Ovary (tissue), 9 donors: Measurements from ENCODE around the gene PPP1R18. TPM values are rescaled to one million over a fixed set of nuclear protein-coding genes. Genes with fewer than 3 reads are reported as not detected.
A peak's percentile ranks its signal among the peaks of the same experiment; 100 is the strongest.

Source experiments
- DNase-seq, 5 donors: peaks; one replicate each; pipeline ENCODE4 v3.0.0-alpha.2; 2019 to 2020
- H3K27ac ChIP-seq, 2 donors: fragments of 200-600 bp; one replicate each; pipeline versions ENCODE4 v1.5.1 to v1.8.0; 2019 to 2022
- H3K27me3 ChIP-seq: fragments of 200-600 bp; one replicate; pipeline ENCODE4 v1.8.0; 2022
- H3K36me3 ChIP-seq: fragments of 200-600 bp; sonication (generic); one replicate; pipeline ENCODE4 v1.5.1; 2019
- H3K4me1 ChIP-seq: one replicate; pipeline ENCODE4 v1.8.1; 2013; ENCODE audit warnings: mild to moderate bottlenecking, moderate library complexity; ENCODE audit not compliant: insufficient read depth
- H3K4me3 ChIP-seq: fragments of 200-600 bp; sonication (generic); one replicate; pipeline ENCODE4 v1.5.1; 2017
- H3K9me3 ChIP-seq, 2 donors: fragments of 200-600 bp in 1 of 2; sonication (generic) in 1 of 2; one replicate each; pipeline versions ENCODE4 v1.5.1 to v1.8.1; 2013 to 2019; ENCODE audit warnings: mild to moderate bottlenecking in 1 of 2, moderate library complexity in 1 of 2
- EP300 ChIP-seq: sonication (generic); formaldehyde crosslinking; IDR thresholded peaks from one replicate; pipeline ENCODE4 v1.6.1; 2017; ENCODE audit warnings: antibody characterized with exemption
- POLR2A ChIP-seq: fragments of 450-650 bp; IDR thresholded peaks from one replicate; pipeline ENCODE4 v1.6.1; 2017; ENCODE audit warnings: antibody characterized with exemption, mild to moderate bottlenecking, moderate library complexity
- WGBS, 3 donors: extraction: QIAGEN DNeasy Blood & Tissue Kit in 1 of 3; methylation state at CpG; one replicate each; pipeline versions ENCODE4 v1.1.5 to v1.1.7; 2013 to 2017; 5-methylcytosine and 5-hydroxymethylcytosine counted together
- intact Hi-C, 4 donors: fragments of 100-400 bp; cut with DNase I; formaldehyde crosslinking; loops; one replicate each; pipeline versions ENCODE4 v1.11.0 to v1.15.1; 2022 to 2023
- polyA plus RNA-seq, 2 donors: library from polyadenylated mRNA; stranded (reverse); fragments of 200-250 nt in 1 of 2; fragments of 350-450 nt in 1 of 2; fragmentation: Illumina TruSeq in 1 of 2; extraction: RNeasy Lipid Tissue Mini Kit (QIAGEN cat#74804) in 1 of 2; gene quantifications; one replicate each; pipeline ENCODE4 v1.2.3, GENCODE V29; 2013 to 2014
- total RNA-seq, 7 donors: library from RNA; depleted of rRNA in 2 of 7; stranded (reverse); fragments of >200 nt in 2 of 7; fragmentation: NEBNext Ultra II Directional in 3 of 7; extraction: Animal tissue kit (Norgen Biotek cat#: 25700) in 3 of 7; gene quantifications; one replicate each; pipeline versions ENCODE4 v1.1.0 to v1.2.4, GENCODE V29; 2016 to 2023
- TF ChIP-seq, protein P1 (sequence below), 3 donors: fragments of 450-650 bp in 2 of 3; fragments of 200-600 bp in 1 of 3; IDR thresholded peaks; one replicate each; pipeline versions ENCODE4 v1.5.1 to v1.8.0; 2016 to 2022; ENCODE audit warnings: antibody characterized with exemption in 3 of 3, mild to moderate bottlenecking in 1 of 3
- donor health status: DM: no; HTN: no; CAD: no; lungs with moderate emphysema.
- donor health status: DM: no; HTN: no; CAD: no.
- donor health status: Bipolar disorder and iron deficiency.
- donor health status: DM: yes; HTN: yes; CAD: no.
- donor health status: DM: no; HTN: no; CAD: no.
- donor health status: DM: yes; HTN: yes; CAD: no.

PPP1R18 gene
- total and polyA plus RNA-seq, 9 donors: 14.7 to 95.9 (median 56.0) TPM

DNA sequence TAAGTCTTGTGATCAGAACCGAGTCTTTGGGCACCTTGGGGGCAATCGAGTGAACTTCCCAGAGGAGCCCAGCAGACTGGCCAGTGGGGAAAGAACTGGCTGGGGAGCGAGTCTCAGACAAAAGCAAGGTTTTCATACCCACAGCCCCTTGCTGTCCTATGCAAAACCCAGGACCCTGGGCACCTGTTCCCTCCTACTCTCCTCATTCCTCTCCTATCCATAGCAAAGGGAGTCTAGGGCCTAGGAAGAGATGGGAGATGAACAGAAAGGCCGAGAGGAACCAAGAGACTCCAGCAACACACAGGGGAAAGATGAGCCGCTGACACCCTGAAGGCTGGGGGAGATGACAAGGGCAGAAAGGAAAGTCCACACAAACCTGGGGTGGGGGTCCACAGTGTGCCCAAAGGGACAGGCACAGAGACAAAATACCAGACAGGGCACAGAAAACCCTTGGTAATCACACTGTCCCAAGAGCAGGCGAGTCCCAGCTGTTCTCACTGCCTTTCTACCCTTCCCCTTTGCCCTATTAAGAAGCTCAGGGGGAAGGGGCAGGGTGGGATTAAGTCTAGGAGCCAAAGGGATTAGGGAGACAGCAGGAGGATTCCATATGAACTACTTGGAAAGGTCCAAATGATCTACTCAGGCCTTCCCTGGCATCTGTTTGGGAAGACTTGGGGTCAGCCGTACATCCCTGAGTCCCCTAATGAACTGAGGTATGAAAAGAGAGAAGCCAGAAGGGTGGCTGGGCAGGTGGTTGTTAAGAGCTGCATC lies 6.5 kb downstream of the PPP1R18 start:
- WGBS, 3 donors: 58 to 67% (median 66%) methylated on average over 7 of the region's 7 CpGs
- DNase-seq: no peak
- Histone ChIP-seq H3K9me3 (no peaks in the 10 kb centered on the region), H3K36me3 (no peaks in the 10 kb centered on the region), H3K27me3 (no peaks in the 10 kb centered on the region), H3K4me3 (no peak overlapping the region), H3K27ac (peak overlapping the region in 1 of 2 donors; percentile 38), H3K4me1 (peaks cover 12% of the 10 kb centered on the region)
- TF ChIP-seq POLR2A: no peak
- TF ChIP-seq EP300: no peak
- TF ChIP-seq, protein P1, sequence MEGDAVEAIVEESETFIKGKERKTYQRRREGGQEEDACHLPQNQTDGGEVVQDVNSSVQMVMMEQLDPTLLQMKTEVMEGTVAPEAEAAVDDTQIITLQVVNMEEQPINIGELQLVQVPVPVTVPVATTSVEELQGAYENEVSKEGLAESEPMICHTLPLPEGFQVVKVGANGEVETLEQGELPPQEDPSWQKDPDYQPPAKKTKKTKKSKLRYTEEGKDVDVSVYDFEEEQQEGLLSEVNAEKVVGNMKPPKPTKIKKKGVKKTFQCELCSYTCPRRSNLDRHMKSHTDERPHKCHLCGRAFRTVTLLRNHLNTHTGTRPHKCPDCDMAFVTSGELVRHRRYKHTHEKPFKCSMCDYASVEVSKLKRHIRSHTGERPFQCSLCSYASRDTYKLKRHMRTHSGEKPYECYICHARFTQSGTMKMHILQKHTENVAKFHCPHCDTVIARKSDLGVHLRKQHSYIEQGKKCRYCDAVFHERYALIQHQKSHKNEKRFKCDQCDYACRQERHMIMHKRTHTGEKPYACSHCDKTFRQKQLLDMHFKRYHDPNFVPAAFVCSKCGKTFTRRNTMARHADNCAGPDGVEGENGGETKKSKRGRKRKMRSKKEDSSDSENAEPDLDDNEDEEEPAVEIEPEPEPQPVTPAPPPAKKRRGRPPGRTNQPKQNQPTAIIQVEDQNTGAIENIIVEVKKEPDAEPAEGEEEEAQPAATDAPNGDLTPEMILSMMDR (IDR thresholded peaks at IDR 0.05): no peak
- intact Hi-C loops: loop anchor here (1.0 to 10.0 kb wide), 8 partner anchors 42 to 395 kb away; partner anchors contain the start of gene DDR1 (in 2 of the 4)

DNA sequence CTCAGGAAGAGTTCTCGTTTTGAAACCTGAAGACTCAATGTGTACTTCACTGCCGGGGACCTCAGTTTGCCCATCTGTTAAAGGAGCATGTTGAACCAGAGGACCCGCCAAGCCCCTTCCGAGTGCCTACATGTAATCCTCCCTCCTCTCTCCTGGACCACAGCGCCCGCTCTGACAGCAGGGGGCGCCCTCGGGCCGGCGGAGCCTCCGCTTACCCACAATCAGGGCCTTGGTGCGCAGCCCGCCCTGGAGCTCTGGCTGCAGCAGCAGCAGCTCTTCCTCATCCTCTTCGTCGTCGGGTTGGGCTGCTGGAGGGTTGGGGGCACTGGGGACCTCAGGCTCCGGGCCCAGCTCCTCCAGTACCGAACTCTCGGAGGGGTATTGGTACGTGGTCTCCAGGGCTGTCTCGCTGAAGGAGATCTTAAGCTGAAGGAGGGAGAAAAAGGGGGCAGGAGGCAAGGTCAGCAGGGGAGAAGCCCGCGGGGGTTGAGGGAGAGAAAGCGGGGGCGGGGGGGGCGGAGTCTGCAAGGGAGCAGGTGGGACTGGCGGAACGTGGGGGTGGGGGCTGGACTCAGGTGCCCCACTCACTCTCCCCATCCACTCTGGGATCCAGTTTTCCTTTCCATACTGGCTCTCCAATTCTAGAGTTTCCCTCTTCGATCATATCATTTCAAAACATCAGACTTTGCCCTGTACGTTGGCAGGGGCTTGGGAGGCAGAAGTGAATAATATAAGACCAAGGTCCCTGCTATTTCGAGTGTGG lies 7.3 kb downstream of the PPP1R18 start:
- TF ChIP-seq, protein P1 (IDR thresholded peaks at IDR 0.05): peak; percentile 89 to 96 (median 96)
- TF ChIP-seq EP300 (no peak), POLR2A (no peak)
- peaks cover 10% of the 10 kb centered on the region for H3K4me1 ChIP-seq
- intact Hi-C loops: loop anchor here in 3 of 4 donors (1.0 to 10.0 kb wide), 7 partner anchors 43 to 396 kb away; no protein-coding TSS in a partner anchor
- no peaks in the 10 kb centered on the region for H3K9me3 ChIP-seq
- peak overlapping the region in 1 of 2 donors; percentile 2 for H3K27ac ChIP-seq
- H3K27me3 ChIP-seq: no peaks in the 10 kb centered on the region
- no peaks in the 10 kb centered on the region for H3K36me3 ChIP-seq
- H3K4me3 ChIP-seq: no peak overlapping the region
- peak; percentile 79 to 92 (median 90) for DNase-seq
- WGBS, 3 donors: 10 to 13% (median 11%) methylated on average over 31 of the region's 31 CpGs

- H3K27me3 ChIP-seq: no peaks in the 10 kb centered on the region
- H3K9me3 ChIP-seq: no peaks in the 10 kb centered on the region
- 71 to 78% (median 76%) methylated on average over 10 of the region's 10 CpGs for WGBS, 3 donors
- peaks cover 9% of the 10 kb centered on the region for H3K4me1 ChIP-seq
- TF ChIP-seq EP300: no peak
- TF ChIP-seq POLR2A: no peak
- TF ChIP-seq, protein P1 (IDR thresholded peaks at IDR 0.05): no peak
- no peak overlapping the region for H3K4me3 ChIP-seq
- intact Hi-C loops: loop anchor here in 3 of 4 donors (5.0 to 10.0 kb wide), 5 partner anchors 132 to 398 kb away; no protein-coding TSS in a partner anchor
- DNase-seq: no peak
- no peak overlapping the region for H3K27ac ChIP-seq
- H3K36me3 ChIP-seq: no peaks in the 10 kb centered on the region
Observed at GRCh38 chr6:30676660-30677285, 9.7 kb downstream of the PPP1R18 start.
